GM18505 (cell line): ENCODE data around the gene SULT1C3.

Experiments
- ATAC-seq: cut with Tn5 transposase; IDR thresholded peaks from one replicate; pipeline ENCODE4 v1.9.1; 2021; ENCODE audit not compliant: unreplicated experiment
- POLR2A ChIP-seq: IDR thresholded peaks from 4 replicates; pipeline ENCODE4 v1.6.1; 2011; ENCODE audit warnings: borderline replicate concordance; ENCODE audit not compliant: insufficient read depth, insufficient read length; ENCODE audit errors: extremely low read depth

SULT1C3 gene

GRCh38 chr2:108224022-108224421 lies 15.7 kb upstream of the SULT1C3 start:
- no peak for TF ChIP-seq POLR2A
- ATAC-seq: no peak

DNA sequence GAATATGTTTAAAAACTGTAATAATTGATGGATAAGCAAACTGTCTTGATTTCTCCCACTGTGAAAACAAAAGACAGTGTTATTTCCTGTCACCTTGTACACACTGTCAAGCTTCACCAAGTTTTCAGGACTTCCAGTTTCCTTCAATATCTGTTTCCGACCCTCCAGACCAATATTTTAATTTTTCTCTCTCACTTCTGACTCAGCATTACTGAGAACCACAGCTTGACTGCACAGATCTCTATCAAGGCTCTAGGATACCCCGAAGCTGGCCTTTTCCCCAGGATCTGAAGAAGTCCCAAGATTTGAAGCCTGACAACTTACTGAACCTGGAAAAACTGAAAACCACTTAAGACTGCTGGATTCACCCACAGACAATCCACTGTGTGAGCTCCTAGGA lies 13.2 kb upstream of the SULT1C3 start:
- TF ChIP-seq POLR2A: no peak

GRCh38 chr2:108228006-108228405 lies 11.8 kb upstream of the SULT1C3 start:
- TF ChIP-seq POLR2A: no peak
- no peak for ATAC-seq

More for the DNA sequence above, 13.2 kb upstream of the SULT1C3 start:
- no peak for ATAC-seq

DNA sequence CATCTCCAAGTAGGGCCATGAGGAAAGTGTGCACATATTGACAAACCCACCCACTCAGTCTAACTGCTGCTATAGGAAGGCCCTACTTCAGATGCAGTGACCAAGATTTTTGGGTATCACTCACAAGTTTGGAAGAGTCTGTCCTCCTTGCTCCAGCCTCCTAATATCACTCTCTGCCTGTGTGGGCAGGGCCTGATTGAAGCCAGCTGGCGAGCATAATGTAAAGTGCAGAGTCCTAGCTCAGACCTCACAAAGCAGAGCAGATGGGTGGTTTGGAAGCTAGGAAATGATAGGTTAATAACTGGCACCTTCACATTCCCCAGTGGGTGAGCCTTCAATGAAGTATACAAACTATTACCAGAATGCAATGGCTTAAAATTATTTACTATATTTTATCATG lies 11.2 kb upstream of the SULT1C3 start:
- ATAC-seq: no peak

GRCh38 chr2:108229875-108230274 lies 9.9 kb upstream of the SULT1C3 start:
- ATAC-seq: no peak

More for the DNA sequence above, 11.2 kb upstream of the SULT1C3 start:
- TF ChIP-seq POLR2A: no peak

GRCh38 chr2:108235577-108235976 lies 4.2 kb upstream of the SULT1C3 start:
- no peak for TF ChIP-seq POLR2A
- ATAC-seq: no peak

More at GRCh38 chr2:108229875-108230274, 9.9 kb upstream of the SULT1C3 start:
- no peak for TF ChIP-seq POLR2A

DNA sequence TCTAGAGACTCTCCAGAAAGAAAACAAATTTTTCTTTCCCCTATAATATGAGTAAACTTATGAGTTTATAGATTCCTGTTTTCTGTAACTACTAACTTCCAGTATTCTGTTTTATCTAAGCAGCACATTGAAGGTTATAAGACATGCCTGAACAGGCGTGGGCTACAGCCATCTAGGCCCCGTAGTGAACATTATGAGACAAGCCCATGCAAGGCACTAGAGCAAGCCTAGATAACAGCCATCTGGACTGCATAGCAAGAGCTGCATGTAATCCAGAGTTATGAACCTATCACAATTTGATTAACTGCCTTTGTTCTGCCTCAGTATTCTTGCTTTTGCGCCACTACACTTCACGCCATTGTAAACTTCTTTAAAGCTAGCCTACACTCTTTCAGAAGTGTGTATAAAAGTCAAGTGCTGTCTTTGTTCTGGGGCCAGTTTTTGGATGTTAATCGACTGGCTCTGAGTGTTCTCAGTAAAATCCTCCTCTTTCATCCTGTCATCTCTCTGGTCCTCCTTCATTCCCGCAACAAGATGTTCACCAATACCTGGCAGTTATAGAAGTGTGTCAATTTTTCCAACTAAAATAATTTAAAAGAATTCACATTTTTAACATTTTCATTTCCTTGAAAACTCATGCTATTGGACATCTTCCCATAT lies 3.0 kb upstream of the SULT1C3 start:
- ATAC-seq: no peak
- TF ChIP-seq POLR2A: no peak

DNA sequence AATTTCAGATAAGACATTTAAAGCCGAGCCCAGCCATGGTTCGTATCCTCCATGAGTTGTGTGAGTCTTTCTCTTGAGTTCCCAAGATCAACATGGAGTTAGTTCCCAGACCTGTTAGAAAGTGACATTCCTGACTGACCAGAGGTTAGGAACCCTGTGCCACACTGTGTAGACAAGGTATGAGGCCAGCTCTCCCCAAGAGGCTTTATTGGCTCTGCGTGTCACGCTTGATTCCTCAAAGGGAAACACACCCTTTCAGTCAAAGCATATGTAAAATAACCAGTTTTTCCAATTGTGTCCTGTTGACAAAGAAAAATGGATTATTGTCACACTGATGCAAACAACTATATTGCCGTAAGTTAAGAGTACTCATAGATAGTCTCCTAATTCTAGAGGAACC lies 1.2 kb downstream of the SULT1C3 start:
- no peak for TF ChIP-seq POLR2A
- ATAC-seq: no peak

DNA sequence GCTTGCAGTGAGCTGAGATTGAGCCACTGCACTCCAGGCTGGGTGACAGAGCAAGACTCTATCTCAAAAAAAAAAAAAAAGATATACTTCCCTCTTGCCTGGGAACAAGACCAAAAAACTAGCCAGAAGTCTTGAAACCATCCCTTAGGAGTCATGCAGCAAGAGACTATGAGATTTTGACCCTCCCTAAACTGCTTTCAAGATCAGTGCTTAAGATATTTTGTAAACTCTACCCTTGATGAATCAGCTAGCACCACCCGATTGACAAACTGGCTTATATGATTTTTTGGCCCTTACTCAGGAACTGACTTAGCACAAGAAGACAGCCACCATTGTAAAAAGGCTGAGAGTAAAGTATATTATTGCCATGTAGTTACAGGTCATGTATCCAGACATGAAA lies 3.8 kb downstream of the SULT1C3 start:
- ATAC-seq: no peak
- TF ChIP-seq POLR2A: no peak

DNA sequence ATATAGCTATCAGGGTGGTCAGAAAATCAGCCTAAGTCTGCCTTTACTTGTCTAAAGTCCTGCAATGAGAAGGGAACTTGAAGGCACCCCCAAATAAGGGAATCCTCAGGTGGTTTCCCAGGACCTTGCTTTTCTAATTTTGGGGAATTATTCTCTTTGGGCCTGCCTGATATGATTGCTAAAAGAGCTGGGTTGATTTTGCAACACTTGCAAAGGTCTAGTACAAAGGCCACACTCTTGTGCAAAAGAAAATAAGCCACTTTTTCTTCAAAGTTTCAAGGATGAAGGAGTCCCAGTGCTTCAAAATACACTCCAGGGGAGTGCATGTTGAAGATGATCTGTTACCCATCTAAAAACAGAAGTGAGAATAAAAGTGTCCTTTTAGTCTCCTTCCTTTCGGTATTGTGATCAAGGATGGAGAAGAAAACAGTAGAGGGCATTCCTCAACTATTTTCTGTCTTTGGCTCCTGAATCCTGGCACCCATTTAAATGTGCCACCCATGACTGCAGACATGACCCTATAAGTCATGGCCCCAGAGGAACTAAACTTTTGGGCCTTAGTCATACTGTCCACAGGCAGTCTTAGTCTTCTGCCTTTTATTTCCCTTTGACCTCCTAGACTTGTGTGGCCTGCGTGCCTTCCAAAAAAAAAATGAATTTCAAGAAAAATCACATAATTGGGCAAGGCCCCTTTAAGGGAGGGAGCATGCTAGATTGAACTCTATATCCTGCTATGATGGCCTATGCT lies 5.1 kb downstream of the SULT1C3 start:
- no peak for TF ChIP-seq POLR2A
- ATAC-seq: no peak

DNA sequence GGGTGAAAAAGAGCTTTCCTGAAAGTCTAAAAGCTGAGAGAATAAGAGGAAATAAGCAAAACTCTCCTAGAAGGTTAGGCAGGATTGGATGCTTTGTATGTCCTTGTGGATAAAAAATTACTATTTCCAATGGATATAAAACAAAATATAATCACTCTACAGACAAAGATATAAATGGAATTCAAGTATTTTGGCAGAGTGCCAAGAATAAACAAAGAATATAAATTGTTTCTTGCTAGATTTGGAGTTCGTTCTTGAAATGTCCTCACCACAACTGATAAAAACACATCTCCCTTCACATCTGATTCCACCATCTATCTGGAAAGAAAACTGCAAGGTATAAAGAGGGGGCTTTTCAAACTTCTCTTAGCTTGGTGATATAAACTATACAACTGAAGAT lies 13.3 kb downstream of the SULT1C3 start:
- no peak for ATAC-seq
- TF ChIP-seq POLR2A: no peak

DNA sequence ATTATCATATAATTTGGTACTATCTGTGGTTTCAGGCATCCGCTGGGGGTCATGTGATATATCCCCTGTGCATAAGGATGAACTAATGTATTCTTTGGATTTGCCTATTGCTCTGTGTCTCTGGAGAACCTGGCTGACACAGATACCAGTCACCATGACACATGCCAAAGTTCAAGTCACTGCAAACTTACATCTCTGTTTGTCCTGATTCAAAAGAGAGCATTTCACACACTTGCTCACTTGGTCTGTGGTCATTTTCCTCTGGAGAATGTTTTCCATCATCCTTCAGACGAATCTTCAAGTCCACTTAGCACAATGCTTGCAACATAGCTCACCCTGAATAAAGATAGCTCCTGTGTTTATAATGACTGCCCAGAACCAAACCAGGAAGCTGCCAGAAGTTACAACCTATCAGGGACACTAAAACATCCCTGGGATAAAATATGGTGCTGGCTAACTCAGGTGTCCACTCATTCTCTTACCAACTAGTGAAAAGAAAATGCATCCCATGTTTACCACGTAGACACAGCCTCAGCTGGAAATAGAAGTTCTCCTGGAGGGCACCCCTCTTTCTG lies 18.1 kb downstream of the SULT1C3 start:
- no peak for ATAC-seq
- no peak for TF ChIP-seq POLR2A

GRCh38 chr2:108260773-108261172 lies 21.0 kb downstream of the SULT1C3 start:
- ATAC-seq: no peak
- TF ChIP-seq POLR2A: no peak

- no peak for ATAC-seq
- no peak for TF ChIP-seq POLR2A
Measured at GRCh38 chr2:108262036-108262435, 22.3 kb downstream of the SULT1C3 start.
